PFSK-1 (cell line): ENCODE measurements around the gene NCK2.

Source experiments
- FOXP2 ChIP-seq: optimal IDR thresholded peaks from 2 replicates; pipeline ENCODE3; 2011; ENCODE audit warnings: borderline replicate concordance, control low read depth, inconsistent platforms; ENCODE audit not compliant: insufficient read depth; ENCODE audit errors: extremely low read length, extremely low read depth
- POLR2AphosphoS5 ChIP-seq: IDR thresholded peaks from 2 replicates; pipeline ENCODE4 v1.6.1; 2012; ENCODE audit warnings: low read depth, mild to moderate bottlenecking, control low read depth, low read length, moderate library complexity
- REST ChIP-seq, 2 experiments: IDR thresholded peaks; 2 replicates each; pipeline versions ENCODE4 v1.6.1 to v1.8.0; 2011 to 2012; ENCODE audit warnings: low read depth in 2 of 2, low read length in 2 of 2, control low read depth in 1 of 2, inconsistent platforms in 1 of 2, mild to moderate bottlenecking in 1 of 2, moderate library complexity in 1 of 2; ENCODE audit not compliant: insufficient read depth in 1 of 2
- SIN3A ChIP-seq: IDR thresholded peaks from 2 replicates; pipeline ENCODE4 v1.6.1; 2012; ENCODE audit warnings: mild to moderate bottlenecking, low read length, moderate library complexity, borderline replicate concordance; ENCODE audit not compliant: insufficient read depth
- TAF1 ChIP-seq: IDR thresholded peaks from 2 replicates; pipeline ENCODE4 v1.6.1; 2012; ENCODE audit warnings: low read length, control low read depth, borderline replicate concordance; ENCODE audit not compliant: insufficient read depth

NCK2 gene

DNA sequence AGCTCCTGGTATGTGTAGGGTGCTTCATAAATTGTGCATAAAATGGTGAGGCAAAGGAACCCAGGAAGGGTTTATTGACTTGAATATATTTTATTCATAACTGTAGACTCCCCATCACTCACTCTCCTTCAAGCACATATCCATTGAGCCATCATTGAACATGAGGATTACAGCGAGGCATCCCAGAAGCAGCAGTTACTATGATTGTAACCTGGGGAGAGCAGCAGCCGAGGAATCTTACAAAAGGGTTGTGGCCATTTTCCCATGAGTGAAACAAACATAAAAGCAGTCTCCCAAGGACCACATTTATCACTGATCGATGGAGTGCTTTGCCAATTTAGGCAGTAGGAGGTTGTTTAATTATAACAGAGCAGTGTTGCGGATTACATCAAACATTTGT, 183.4 kb downstream of the NCK2 start:
- TF ChIP-seq FOXP2 (no peak), POLR2AphosphoS5 (no peak), TAF1 (no peak), SIN3A (no peak), REST (IDR thresholded peaks at IDR 0.05; ENCODE audit: insufficient read depth in 1 of 2, low read depth in 2 of 2, low read length in 2 of 2) (no peak)

GRCh38 chr2:105928563-105928962, 183.9 kb downstream of the NCK2 start:
- TF ChIP-seq TAF1, result no peak
- TF ChIP-seq REST (IDR thresholded peaks at IDR 0.05; ENCODE audit: insufficient read depth in 1 of 2, low read depth in 2 of 2, low read length in 2 of 2), result no peak
- TF ChIP-seq POLR2AphosphoS5, result no peak
- TF ChIP-seq SIN3A, result no peak

GRCh38 chr2:105929516-105929915, 184.8 kb downstream of the NCK2 start:
- TF ChIP-seq REST (IDR thresholded peaks at IDR 0.05; ENCODE audit: insufficient read depth in 1 of 2, low read depth in 2 of 2, low read length in 2 of 2) (no peak), TAF1 (no peak), FOXP2 (no peak), SIN3A (no peak), POLR2AphosphoS5 (no peak)

DNA sequence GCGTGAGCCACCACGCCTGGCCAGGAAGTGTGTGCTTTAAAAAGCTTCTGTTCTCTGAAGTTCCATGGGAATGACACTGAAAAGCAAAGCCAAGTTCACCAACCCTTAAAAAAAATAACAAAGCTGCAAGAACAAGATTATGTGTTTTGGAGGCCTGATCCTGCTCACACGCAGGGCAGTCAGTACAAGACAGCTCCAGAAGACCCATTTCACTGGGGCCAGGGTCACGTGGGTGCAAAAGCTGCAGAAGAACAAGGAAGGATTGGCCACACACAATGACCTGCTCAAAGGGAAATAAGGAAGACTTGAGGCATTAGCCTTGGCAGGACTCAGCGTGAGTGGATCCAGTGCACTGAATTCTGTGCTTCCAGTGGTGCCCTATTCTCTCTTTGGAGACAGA, 187.9 kb downstream of the NCK2 start:
- TF ChIP-seq REST (IDR thresholded peaks at IDR 0.05; ENCODE audit: insufficient read depth in 1 of 2, low read depth in 2 of 2, low read length in 2 of 2), result no peak
- TF ChIP-seq POLR2AphosphoS5, result no peak
- TF ChIP-seq FOXP2, result no peak
- no peak for TF ChIP-seq SIN3A
- TF ChIP-seq TAF1, result no peak

DNA sequence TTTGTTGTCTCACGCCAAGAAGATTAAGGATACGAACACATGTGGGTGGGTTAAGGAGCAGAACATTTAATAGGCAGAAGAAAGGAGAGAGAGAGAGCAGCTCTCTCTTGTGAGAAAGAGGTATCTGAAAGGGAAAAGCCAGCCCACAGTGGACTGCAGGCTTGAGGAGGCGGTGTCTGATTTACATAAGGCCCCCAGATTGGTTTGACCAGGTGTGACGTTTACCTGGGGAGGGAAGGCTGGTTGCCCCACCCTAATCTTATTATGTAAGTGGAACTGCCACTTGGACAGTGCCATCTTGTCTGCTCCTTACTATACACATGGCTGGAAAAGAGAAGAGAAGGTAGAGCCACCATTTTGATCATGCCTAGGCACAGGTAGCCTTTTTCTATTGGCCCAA, 189.2 kb downstream of the NCK2 start:
- TF ChIP-seq TAF1 (no peak), REST (IDR thresholded peaks at IDR 0.05; ENCODE audit: insufficient read depth in 1 of 2, low read depth in 2 of 2, low read length in 2 of 2) (no peak), SIN3A (no peak), POLR2AphosphoS5 (no peak), FOXP2 (no peak)
